Measurements from ENCODE around the gene SLC5A11. TPM values are rescaled to one million over a fixed set of nuclear protein-coding genes. Genes with fewer than 3 reads are reported as not detected.

SLC5A11 gene
- total and polyA plus RNA-seq, 2 of the 13 experiments (the other 11 are each of a cell fraction or from before 2014, with no cell fraction given) = 1.2 to 3.3 TPM

DNA sequence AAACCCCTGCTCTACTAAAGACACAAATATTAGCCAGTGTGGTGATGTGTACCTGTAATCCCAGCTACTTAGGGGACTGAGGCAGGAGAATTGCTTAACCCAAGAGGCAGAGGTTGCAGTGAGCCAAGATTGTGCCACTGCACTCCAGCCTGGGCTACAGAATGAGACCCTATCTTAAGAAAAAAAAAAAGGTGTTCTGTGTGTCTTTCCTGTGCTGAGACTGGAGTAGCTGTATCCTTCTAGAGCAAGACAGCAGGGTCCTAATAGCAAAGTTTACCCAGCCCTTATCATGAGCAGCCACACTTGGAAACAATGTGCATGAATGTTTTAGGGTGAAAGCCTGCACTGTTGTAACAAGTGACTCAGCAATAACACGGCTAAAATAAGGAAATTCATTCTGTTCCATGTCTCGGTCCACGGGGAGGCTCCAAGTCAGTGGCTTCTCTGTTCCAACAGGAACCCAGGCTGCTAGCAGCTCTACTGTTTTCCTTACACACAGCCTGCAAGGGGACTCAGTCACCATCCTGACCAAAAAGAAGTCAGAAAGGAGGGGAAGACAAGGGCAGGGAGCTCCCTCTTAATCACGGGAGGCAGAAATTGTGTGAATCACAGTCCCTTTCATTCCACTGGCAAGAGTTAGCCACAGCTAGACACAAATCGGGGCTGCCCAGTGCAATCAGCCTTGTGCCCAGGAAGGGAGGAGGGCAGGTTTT, 7.1 kb upstream of the SLC5A11 start (continued):
- TF ChIP-seq POGZ (CRISPR knock-in tag; IDR thresholded peaks at IDR 0.05) (0 out of 2 replicates have a peak, but pooled peaks have one; percentile 33), DNMT3B (CRISPR knock-in tag; conservative IDR thresholded peaks at IDR 0.05) (no peak), ZNF430 (CRISPR knock-in tag; IDR thresholded peaks at IDR 0.05) (no peak), ZC3H13 (CRISPR knock-in tag; IDR thresholded peaks at IDR 0.05) (no peak), ZNF780A (CRISPR knock-in tag; IDR thresholded peaks at IDR 0.05) (no peak), TARDBP (CRISPR knock-in tag; IDR thresholded peaks at IDR 0.05) (0 out of 2 replicates have a peak, but pooled peaks have one; percentile 43), MAFG (CRISPR knock-in tag; IDR thresholded peaks at IDR 0.05) (peak; percentile 90), ELF3 (CRISPR knock-in tag; IDR thresholded peaks at IDR 0.05) (peak; percentile 62; the same call in 1 of the 2 replicates), KAT7 (CRISPR knock-in tag; IDR thresholded peaks at IDR 0.05; ENCODE audit: borderline replicate concordance) (no peak), TEAD3 (CRISPR knock-in tag; optimal IDR thresholded peaks at IDR 0.05; ENCODE audit: borderline replicate concordance) (peak; percentile 2), TGIF2 (CRISPR knock-in tag; IDR thresholded peaks at IDR 0.05) (peak; percentile 54), ZSCAN9 (CRISPR knock-in tag; IDR thresholded peaks at IDR 0.05; ENCODE audit: borderline replicate concordance) (peak; percentile 55; the same call in 1 of the 2 replicates), YEATS2 (CRISPR knock-in tag; IDR thresholded peaks at IDR 0.05; ENCODE audit: borderline replicate concordance) (peak; percentile 49; the same call in 1 of the 2 replicates), TBX2 (CRISPR knock-in tag; IDR thresholded peaks at IDR 0.05; ENCODE audit: borderline replicate concordance) (no peak; the same call in 1 of the 2 replicates), POLR2A (IDR thresholded peaks at IDR 0.05; ENCODE audit: insufficient read depth in 1 of 2, low read depth in 2 of 2, low read length in 2 of 2) (peak in 1 of 2 experiments; percentile 53; a peak in 1 of 4 replicates), MIXL1 (CRISPR knock-in tag; IDR thresholded peaks at IDR 0.05) (0 out of 2 replicates have a peak, but pooled peaks have one; percentile 17), HOXA3 (CRISPR knock-in tag; IDR thresholded peaks at IDR 0.05) (peak; percentile 51), FOXA3 (CRISPR knock-in tag; IDR thresholded peaks at IDR 0.05) (peak; percentile 64), RARA (CRISPR knock-in tag; IDR thresholded peaks at IDR 0.05) (0 out of 2 replicates have a peak, but pooled peaks have one; percentile 26), ZNF781 (CRISPR knock-in tag; IDR thresholded peaks at IDR 0.05; ENCODE audit: borderline replicate concordance, not compliant biosample characterization) (no peak), RBM22 (optimal IDR thresholded peaks at IDR 0.05; ENCODE audit: low read length) (peak; percentile 33)
- TF ChIP-seq, protein P1, sequence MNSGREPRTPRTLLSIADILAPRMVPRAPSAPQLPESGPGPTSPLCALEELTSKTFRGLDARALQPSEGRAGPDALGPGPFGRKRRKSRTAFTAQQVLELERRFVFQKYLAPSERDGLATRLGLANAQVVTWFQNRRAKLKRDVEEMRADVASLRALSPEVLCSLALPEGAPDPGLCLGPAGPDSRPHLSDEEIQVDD (CRISPR knock-in tag; IDR thresholded peaks at IDR 0.05; ENCODE audit: borderline replicate concordance) = no peak
- TF ChIP-seq, protein P2, sequence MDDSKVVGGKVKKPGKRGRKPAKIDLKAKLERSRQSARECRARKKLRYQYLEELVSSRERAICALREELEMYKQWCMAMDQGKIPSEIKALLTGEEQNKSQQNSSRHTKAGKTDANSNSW (CRISPR knock-in tag; IDR thresholded peaks at IDR 0.05; ENCODE audit: borderline replicate concordance) = no peak
- TF ChIP-seq, protein P3, sequence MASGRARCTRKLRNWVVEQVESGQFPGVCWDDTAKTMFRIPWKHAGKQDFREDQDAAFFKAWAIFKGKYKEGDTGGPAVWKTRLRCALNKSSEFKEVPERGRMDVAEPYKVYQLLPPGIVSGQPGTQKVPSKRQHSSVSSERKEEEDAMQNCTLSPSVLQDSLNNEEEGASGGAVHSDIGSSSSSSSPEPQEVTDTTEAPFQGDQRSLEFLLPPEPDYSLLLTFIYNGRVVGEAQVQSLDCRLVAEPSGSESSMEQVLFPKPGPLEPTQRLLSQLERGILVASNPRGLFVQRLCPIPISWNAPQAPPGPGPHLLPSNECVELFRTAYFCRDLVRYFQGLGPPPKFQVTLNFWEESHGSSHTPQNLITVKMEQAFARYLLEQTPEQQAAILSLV (CRISPR knock-in tag; IDR thresholded peaks at IDR 0.05; ENCODE audit: borderline replicate concordance) = 0 out of 2 replicates have a peak, but pooled peaks have one; percentile 22
- TF ChIP-seq, protein P4, sequence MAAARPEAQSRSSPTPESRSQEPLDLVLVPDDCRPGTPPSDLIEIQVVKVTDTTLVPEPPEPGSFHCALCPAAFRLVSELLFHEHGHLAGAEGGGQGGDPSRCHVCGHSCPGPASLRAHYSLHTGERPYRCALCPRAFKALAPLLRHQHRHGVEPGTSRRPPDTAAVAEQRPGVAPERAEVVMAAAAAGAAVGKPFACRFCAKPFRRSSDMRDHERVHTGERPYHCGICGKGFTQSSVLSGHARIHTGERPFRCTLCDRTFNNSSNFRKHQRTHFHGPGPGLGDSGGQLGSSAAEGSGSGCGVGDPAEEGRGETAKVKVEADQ (CRISPR knock-in tag; IDR thresholded peaks at IDR 0.05; ENCODE audit: borderline replicate concordance) = no peak
- TF ChIP-seq, protein P5, sequence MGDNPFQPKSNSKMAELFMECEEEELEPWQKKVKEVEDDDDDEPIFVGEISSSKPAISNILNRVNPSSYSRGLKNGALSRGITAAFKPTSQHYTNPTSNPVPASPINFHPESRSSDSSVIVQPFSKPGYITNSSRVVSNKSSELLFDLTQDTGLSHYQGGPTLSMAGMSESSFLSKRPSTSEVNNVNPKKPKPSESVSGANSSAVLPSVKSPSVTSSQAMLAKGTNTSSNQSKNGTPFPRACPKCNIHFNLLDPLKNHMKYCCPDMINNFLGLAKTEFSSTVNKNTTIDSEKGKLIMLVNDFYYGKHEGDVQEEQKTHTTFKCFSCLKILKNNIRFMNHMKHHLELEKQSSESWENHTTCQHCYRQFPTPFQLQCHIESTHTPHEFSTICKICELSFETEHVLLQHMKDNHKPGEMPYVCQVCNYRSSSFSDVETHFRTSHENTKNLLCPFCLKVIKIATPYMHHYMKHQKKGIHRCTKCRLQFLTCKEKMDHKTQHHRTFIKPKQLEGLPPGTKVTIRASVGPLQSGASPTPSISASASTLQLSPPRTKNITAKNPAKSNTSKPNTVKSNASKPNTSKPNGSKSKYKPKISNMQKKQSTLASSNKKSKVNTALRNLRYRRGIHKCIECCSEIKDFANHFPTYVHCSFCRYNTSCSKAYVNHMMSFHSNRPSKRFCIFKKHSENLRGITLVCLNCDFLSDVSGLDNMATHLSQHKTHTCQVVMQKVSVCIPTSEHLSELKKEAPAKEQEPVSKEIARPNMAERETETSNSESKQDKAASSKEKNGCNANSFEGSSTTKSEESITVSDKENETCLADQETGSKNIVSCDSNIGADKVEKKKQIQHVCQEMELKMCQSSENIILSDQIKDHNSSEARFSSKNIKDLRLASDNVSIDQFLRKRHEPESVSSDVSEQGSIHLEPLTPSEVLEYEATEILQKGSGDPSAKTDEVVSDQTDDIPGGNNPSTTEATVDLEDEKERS (CRISPR knock-in tag; IDR thresholded peaks at IDR 0.05) = no peak

Measured in HepG2 (cell line).